Sigmoid colon (tissue), 3 donors: ENCODE data around the gene NOVA1.

Experiments used
- POLR2A ChIP-seq, 2 donors: fragments of 450-650 bp; IDR thresholded peaks; one replicate each; pipeline ENCODE4 v1.6.1; 2016; ENCODE audit warnings: antibody characterized with exemption in 2 of 2, mild to moderate bottlenecking in 2 of 2, moderate library complexity in 2 of 2
- TF ChIP-seq, protein P1 (sequence below), 4 experiments: fragments of 450-650 bp in 3 of 4; fragments of 200-600 bp in 1 of 4; IDR thresholded peaks; one replicate each; pipeline ENCODE4 v1.5.1; 2016 to 2019; ENCODE audit warnings: antibody characterized with exemption in 4 of 4, mild to moderate bottlenecking in 3 of 4, moderate library complexity in 2 of 4

DNA sequence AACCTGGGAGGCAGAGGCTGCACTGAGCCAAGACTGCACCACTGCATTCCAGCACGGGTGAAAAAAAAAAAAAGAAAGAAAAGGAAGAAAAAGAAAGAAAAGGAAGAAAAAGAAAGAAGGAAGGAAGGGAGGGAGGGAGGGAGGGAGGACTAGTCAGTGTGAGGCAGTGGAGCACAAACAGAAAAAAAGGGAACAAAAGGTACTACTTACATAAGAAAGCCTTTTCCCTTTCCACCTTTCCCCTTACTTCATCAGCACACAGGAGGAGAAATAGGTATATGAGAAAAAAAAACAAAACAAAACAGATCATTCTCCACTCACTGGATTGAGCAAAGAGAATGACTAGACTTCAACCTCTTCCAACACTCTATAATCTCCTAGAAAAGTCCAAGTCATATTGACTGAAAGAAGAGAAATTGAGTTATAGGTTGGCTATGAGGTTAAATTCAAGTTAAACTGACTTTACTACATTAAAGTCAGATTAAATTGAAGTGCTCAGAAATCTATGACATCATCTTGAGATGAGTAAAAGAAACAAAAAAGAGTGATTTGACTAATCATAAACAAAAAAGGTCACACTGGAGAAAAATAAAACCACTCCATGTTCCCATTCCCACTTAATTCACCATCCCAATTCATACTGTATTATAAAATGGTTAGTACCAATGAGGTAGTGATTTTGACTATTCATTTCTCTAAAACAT, 43.6 kb downstream of the NOVA1 start:
- TF ChIP-seq, protein P1, sequence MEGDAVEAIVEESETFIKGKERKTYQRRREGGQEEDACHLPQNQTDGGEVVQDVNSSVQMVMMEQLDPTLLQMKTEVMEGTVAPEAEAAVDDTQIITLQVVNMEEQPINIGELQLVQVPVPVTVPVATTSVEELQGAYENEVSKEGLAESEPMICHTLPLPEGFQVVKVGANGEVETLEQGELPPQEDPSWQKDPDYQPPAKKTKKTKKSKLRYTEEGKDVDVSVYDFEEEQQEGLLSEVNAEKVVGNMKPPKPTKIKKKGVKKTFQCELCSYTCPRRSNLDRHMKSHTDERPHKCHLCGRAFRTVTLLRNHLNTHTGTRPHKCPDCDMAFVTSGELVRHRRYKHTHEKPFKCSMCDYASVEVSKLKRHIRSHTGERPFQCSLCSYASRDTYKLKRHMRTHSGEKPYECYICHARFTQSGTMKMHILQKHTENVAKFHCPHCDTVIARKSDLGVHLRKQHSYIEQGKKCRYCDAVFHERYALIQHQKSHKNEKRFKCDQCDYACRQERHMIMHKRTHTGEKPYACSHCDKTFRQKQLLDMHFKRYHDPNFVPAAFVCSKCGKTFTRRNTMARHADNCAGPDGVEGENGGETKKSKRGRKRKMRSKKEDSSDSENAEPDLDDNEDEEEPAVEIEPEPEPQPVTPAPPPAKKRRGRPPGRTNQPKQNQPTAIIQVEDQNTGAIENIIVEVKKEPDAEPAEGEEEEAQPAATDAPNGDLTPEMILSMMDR (IDR thresholded peaks at IDR 0.05), result no peak
- TF ChIP-seq POLR2A (IDR thresholded peaks at IDR 0.05), result no peak
